Measurements from ENCODE around the gene CPM. TPM values are rescaled to one million over a fixed set of nuclear protein-coding genes. Genes with fewer than 3 reads are reported as not detected.

The CPM gene
- total RNA-seq = 1 to 10 TPM; 1.3 to 5.5 TPM

DNA sequence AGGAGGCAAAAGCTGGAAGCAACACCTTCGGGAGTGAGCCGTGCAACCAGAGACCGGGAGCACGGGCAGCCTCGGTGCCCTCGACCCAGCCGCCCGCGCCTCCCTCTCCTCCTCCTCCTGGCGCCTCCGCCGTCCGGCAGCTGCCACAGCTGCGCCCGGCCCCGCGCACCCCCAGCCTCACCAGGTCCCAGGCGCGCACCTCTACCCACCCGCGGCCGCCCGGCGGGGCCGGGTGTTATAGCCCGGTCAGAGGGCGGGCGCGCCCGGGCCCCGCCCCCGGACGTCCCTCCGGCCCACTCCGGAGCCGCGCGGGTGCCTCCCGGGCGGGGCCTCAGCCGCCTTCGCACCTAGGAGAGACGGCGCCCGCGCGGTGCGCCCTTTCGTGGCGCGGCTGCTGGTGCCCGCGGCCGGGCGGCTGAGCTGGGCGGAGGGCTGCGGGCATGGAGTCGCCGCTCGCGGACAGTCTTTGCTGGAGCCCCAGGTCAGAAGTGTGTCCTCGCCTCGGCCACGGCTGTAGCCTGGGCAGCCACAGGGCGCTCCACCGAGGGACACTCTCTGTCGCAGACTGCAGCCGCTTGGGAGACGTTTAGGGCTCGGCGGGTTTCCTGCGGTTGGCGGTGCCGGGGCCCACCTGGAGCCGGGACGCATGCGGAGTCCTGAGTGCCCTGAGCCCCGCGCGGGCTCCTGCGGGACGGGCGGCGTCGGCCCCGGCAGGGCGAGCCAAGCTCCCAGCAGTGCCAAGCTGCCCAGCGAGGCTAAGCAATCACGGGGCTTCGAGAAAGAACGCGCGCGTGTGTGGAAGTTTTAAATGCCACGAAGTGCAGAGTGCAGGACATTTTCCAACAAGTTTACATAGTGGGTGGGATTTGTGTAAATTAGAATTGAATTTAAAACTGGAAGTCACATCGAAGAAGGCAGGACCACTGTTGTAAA, at the start of gene CPM:
TSS of gene CPM (minus strand) at position 211 of the 933 bp plus-strand sequence. CDS start 334 bp downstream, outside the sequence.

DNA sequence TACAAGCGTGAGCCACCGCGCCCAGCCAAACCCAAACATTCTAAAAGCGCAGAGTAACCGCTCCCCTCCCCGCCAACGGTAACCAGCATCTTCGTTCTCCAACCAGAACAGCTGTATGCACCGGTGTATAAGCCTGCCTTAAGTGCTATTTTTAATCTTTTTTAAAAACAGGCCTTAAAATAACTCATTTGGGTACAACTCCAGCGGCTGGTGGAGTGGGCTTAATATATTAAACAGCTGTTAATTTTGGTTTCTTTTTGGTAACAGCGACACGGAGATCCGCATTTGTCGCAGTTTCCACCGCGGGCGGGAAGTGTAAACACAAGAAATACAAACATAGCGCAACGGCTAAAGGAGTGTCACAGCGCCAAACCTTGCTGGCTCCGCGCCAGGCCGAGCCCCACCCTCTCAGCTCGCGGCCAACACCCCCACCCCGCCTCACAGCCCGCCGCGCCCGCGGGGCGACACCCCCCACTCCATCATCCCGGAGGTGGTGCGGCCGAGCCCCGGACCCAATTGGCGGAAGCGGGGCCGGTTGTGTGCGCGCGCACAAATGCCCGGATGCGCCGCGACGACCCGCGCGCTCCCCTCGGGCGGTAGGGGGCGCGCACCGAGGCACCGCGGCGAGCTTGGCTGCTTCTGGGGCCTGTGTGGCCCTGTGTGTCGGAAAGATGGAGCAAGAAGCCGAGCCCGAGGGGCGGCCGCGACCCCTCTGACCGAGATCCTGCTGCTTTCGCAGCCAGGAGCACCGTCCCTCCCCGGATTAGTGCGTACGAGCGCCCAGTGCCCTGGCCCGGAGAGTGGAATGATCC, 125.2 kb downstream of the CPM start, which contains the start of gene MDM2:
TSS of gene MDM2 (plus strand) at position 602 of the 812 bp plus-strand sequence. CDS start 301 bp downstream, outside the sequence.

Small RNAs within 50 kb of the gene (small RNA-seq; reads per million reads assigned to genes)
- gene AC025423.5 (0 reads per million in 2 donors), gene RNU7-4P (0.06 to 0.56 reads per million in 2 donors)

Other genes with a start within 250 kb of the CPM start
- gene NUP107, start 246.2 kb downstream of the CPM start, total RNA-seq = 10 to 100 TPM; 45.8 to 94.6 TPM
- gene SLC35E3, start 187.0 kb downstream of the CPM start, total RNA-seq = 1 to 10 TPM; 2.0 to 7.2 TPM
- gene MDM2, start 125.0 kb downstream of the CPM start, total RNA-seq = 100 to 1,000 TPM; 150 to 212 TPM

Measured in melanocyte of skin (primary cell).